Activated B cell treated with CpG ODN at 0.5 μM for 24 hours (primary cell): ENCODE data around the gene GP1BA. TPM values are rescaled to one million over a fixed set of nuclear protein-coding genes. Genes with fewer than 3 reads are reported as not detected.

Experiments
- ATAC-seq: fragments of 200-7000 bp; cut with Tn5 transposase; one replicate; pipeline ENCODE4 v1.10.0; 2021; ENCODE audit warnings: low read depth, mild to moderate bottlenecking, moderate library complexity
- CTCF ChIA-PET: fragments of 350-600 bp; sonication (Branson Sonifier 250); formaldehyde crosslinking; loops from one replicate; lab custom pipeline; 2021; ENCODE audit warnings: antibody characterized with exemption; lab: Charles Lee
- POLR2A ChIA-PET: fragments of 350-600 bp; sonication (Branson Sonifier 250); formaldehyde crosslinking; loops from one replicate; lab custom pipeline; 2021; ENCODE audit warnings: antibody characterized with exemption; lab: Charles Lee
- DNase-seq: peaks from one replicate; pipeline ENCODE4 v3.0.0; 2022
- H3K27ac Mint-ChIP-seq: one replicate; pipeline ENCODE4 v1.8.0; 2020; ENCODE audit warnings: mixed read lengths
- H3K27me3 Mint-ChIP-seq: one replicate; pipeline ENCODE4 v1.8.0; 2021; ENCODE audit warnings: mixed read lengths
- H3K36me3 Mint-ChIP-seq: one replicate; pipeline ENCODE4 v1.8.0; 2021; ENCODE audit warnings: low read depth, mixed read lengths
- H3K4me1 Mint-ChIP-seq: one replicate; pipeline ENCODE4 v1.8.0; 2021; ENCODE audit warnings: mixed read lengths
- H3K4me3 Mint-ChIP-seq: one replicate; pipeline ENCODE4 v1.8.0; 2020; ENCODE audit warnings: mild to moderate bottlenecking, mixed read lengths
- H3K9me3 Mint-ChIP-seq: one replicate; pipeline ENCODE4 v1.8.0; 2020; ENCODE audit warnings: mixed read lengths
- intact Hi-C: fragments of 100-400 bp; cut with micrococcal nuclease; formaldehyde crosslinking; loops from one replicate; pipeline ENCODE4 v1.15.1; 2024
- total RNA-seq: library from RNA; stranded (reverse); gene quantifications from 2 replicates; pipeline ENCODE4 v1.2.3, GENCODE V29; 2022
- TF ChIP-seq, protein P1 (sequence below): fragments of 200-600 bp; IDR thresholded peaks from one replicate; pipeline ENCODE4 v1.8.0; 2022; ENCODE audit warnings: antibody characterized with exemption, mild to moderate bottlenecking

The GP1BA gene
- total RNA-seq, 1 donor from 2014 or later = not detected

- TF ChIP-seq, protein P1, sequence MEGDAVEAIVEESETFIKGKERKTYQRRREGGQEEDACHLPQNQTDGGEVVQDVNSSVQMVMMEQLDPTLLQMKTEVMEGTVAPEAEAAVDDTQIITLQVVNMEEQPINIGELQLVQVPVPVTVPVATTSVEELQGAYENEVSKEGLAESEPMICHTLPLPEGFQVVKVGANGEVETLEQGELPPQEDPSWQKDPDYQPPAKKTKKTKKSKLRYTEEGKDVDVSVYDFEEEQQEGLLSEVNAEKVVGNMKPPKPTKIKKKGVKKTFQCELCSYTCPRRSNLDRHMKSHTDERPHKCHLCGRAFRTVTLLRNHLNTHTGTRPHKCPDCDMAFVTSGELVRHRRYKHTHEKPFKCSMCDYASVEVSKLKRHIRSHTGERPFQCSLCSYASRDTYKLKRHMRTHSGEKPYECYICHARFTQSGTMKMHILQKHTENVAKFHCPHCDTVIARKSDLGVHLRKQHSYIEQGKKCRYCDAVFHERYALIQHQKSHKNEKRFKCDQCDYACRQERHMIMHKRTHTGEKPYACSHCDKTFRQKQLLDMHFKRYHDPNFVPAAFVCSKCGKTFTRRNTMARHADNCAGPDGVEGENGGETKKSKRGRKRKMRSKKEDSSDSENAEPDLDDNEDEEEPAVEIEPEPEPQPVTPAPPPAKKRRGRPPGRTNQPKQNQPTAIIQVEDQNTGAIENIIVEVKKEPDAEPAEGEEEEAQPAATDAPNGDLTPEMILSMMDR = no peak
- DNase-seq = no peak
- ATAC-seq = no peak
- H3K27me3 Mint-ChIP-seq = no peaks in the 10 kb centered on the region
- POLR2A ChIA-PET = interaction anchor here (1.2 kb wide), 1 partner anchor 20 kb away, joined by 3 read pairs; the partner anchor contains the start of genes RNF167 and SLC25A11
- H3K4me1 Mint-ChIP-seq = peaks cover 5% of the 10 kb centered on the region
- CTCF ChIA-PET = no interaction called here
- no peak overlapping the region for H3K27ac Mint-ChIP-seq
- H3K36me3 Mint-ChIP-seq = peaks cover 42% of the 10 kb centered on the region
- H3K9me3 Mint-ChIP-seq = no peaks in the 10 kb centered on the region
- H3K4me3 Mint-ChIP-seq = no peak overlapping the region
- intact Hi-C loops = no loop called here
Observed at GRCh38 chr17:4960279-4960922, 28.3 kb downstream of the GP1BA start.

DNA sequence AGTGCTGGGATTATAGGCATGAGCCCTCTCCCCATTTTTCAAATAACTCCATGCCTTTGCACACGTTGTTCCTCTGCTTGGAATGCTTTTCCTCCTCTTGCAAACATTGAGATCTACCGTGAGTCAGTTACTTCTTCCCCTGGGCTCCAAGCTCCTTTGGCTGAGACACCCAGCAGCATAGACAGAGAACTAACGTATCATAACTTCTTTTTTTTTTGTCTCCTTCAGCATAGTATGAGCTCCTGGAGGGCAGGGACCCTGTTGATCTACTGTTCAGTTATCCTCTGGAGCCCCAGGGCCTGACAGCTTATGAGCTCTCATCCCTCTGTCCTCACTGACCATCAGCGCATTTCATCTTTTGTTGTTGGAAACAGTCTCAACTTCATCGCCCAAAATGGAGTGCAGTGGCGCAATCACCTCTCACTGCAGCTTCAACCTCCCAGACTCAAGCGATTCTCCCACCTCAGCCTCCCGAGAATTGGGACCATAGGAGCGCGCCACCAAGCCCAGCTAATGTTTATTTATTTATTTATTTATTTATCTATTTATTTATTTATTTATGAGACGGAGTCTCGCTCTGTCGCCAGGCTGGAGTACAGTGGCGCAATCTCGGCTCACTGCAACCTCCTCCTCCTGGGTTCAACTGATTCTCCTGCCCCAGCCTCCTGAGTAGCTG is 33.4 kb downstream of the GP1BA start:
- peaks cover 33% of the 10 kb centered on the region for H3K36me3 Mint-ChIP-seq
- no peak overlapping the region for H3K27ac Mint-ChIP-seq
- no peak overlapping the region for H3K4me3 Mint-ChIP-seq
- ChIA-PET POLR2A (interaction anchor here (0.5 to 11.6 kb wide), 10 partner anchors 9 to 137 kb away, joined by 3 to 391 read pairs (median 10); partner anchors contain the start of genes CAMTA2, CHRNE, ENO3 and INCA1), CTCF (interaction anchor here (3.4 kb wide), 1 partner anchor 22 kb away, joined by 17 read pairs; the partner anchor contains the start of gene CAMTA2)
- no peak for ATAC-seq
- H3K4me1 Mint-ChIP-seq = peaks cover 17% of the 10 kb centered on the region
- DNase-seq = no peak
- TF ChIP-seq, protein P1 = no peak
- no peaks in the 10 kb centered on the region for H3K27me3 Mint-ChIP-seq
- H3K9me3 Mint-ChIP-seq = no peaks in the 10 kb centered on the region
- intact Hi-C loops = loop anchor here (5.0 kb wide), 3 partner anchors 33 to 253 kb away; partner anchors contain the start of genes ARRB2, GP1BA and ZFP3

DNA sequence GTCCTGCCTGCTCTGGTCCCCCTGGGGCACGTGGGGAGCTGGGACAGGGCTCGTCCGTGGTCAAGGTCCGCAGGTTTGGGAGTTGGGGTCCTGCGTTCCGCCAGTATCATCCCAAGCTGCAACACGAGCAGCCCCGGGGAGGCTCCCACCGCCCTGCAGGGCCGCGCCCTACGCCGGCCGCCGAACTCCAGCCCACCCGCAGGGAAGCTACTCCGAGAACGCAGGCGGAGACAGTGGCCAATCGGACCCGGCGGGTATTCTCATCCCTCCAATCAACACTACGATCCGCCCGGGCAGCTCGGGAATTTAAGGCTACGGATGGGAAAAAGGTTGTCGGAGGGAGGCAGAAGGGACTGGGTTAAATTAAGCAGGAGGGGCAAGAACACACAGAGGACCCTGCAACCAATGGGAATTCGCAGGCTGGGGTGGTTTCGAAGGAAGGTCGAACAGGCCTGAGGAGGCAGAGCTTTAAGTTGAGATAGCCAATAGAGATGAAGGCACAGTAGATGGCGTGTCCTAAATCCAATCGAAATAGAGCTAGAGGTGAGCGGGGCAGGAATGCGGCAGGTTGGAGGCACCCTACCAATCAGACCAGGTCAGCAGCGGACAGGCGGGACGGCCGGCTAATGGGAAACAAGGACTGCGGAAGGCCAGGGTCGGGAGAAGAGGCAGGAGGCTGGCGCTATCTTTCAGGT is 34.9 kb downstream of the GP1BA start:
- POLR2A ChIA-PET = interaction anchor here (0.6 to 11.6 kb wide), 32 partner anchors 10 to 823 kb away, joined by 3 to 391 read pairs (median 6); partner anchors contain the start of genes C17orf107, CAMTA2, CHRNE and CYB5D2

DNA sequence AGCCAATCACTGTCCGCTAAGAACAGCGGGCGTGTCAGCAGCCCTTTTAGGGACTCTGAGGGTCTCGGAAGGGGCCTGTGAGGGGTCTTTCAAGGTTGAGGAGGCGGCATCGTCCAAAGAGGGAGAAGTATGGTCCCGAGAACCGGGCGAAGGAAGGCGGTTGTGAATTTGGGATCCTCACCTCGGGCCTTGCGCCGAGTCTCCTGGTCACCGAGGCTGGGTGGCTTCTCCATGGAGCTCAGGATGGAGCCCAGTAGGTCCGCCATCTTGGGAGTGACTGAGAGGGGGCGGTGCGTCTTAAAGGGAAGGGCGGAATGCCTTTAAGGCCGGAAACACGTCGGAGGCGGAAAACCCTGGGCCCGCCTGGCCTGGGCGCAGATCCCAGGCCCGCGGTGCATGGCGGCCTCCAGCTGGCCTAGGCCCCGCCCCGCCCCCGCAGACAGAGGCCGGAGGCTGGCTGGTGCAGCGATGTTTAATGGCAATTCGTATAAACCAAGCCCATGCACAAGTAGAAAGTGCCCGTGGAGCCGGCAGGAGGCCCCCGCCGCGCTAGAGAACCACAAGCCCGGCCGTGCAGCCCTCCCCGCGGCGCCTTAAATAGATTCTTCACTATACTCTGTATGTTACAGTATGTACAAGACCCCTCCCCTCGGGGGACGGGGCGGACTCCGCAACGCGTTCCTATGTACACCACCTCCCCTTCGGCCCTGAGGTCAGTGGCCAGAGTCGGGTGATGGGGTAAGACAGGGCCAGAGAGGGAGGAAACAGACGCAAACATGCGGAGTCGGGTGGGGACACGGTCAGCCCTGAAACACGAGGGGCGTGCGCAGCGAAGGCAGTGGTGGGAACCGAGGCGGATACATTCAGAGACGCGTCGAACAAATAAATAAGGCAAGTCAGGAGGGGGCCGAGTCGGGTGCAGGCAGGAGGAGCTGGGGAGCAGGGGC is 35.7 kb downstream of the GP1BA start, which contains the start of gene SPAG7:
Gene SPAG7, minus strand, starts transcription at position 279 of the 947 bp plus-strand sequence. Its CDS starts 13 bp downstream, at position 266.
- H3K4me3 Mint-ChIP-seq = no peak within 1 kb of the TSS
- TF ChIP-seq, protein P1 = no peak
- no peaks in the 10 kb centered on the region for H3K9me3 Mint-ChIP-seq
- intact Hi-C loops = loop anchor here (1.0 to 5.0 kb wide), 10 partner anchors 19 to 256 kb away; partner anchors contain the start of genes ARRB2, CAMTA2, GP1BA and INCA1
- ChIA-PET POLR2A (interaction anchor here (0.7 to 11.6 kb wide), 32 partner anchors 11 to 824 kb away, joined by 3 to 391 read pairs (median 6); partner anchors contain the start of genes C17orf107, CAMTA2, CHRNE and CYB5D2), CTCF (interaction anchor here (0.6 to 3.4 kb wide), 10 partner anchors 12 to 401 kb away, joined by 3 to 17 read pairs (median 6); partner anchors contain the start of genes CAMTA2, CHRNE, PFN1 and RNF167)
- ATAC-seq = peak; percentile 64
- H3K27ac Mint-ChIP-seq = no peak within 1 kb of the TSS
- peaks cover 42% of the 10 kb centered on the region for H3K36me3 Mint-ChIP-seq
- DNase-seq = peak; percentile 96
- H3K27me3 Mint-ChIP-seq = no peaks in the 10 kb centered on the region
- H3K4me1 Mint-ChIP-seq = peaks cover 18% of the 10 kb centered on the region

More for the DNA sequence above, 34.9 kb downstream of the GP1BA start:
- Mint-ChIP-seq H3K36me3 (peaks cover 34% of the 10 kb centered on the region), H3K27ac (no peak overlapping the region), H3K4me1 (peaks cover 18% of the 10 kb centered on the region), H3K4me3 (no peak overlapping the region), H3K9me3 (no peaks in the 10 kb centered on the region), H3K27me3 (no peaks in the 10 kb centered on the region)
- ATAC-seq (peak; percentile 87), DNase-seq (no peak)
- TF ChIP-seq, protein P1 = no peak
- intact Hi-C loops = loop anchor here (1.0 to 5.0 kb wide), 10 partner anchors 18 to 255 kb away; partner anchors contain the start of genes ARRB2, CAMTA2, GP1BA and INCA1
- CTCF ChIA-PET = interaction anchor here (0.6 to 3.4 kb wide), 11 partner anchors 13 to 400 kb away, joined by 3 to 17 read pairs (median 4); partner anchors contain the start of genes CAMTA2, CHRNE, PFN1 and RNF167
